NCI-H128 (cell line): ENCODE measurements around the gene CHRNE.
"Not testable (repeated sequence)": the region's sequence is repeated elsewhere in the genome, so short reads cannot be mapped to it uniquely, and the experiment has no call there.

Experiments used
- DNase-seq: peaks from one replicate; lab custom pipeline; 2025; ENCODE audit not compliant: unreplicated experiment; lab: John Stamatoyannopoulos, UW

Gene CHRNE

DNA sequence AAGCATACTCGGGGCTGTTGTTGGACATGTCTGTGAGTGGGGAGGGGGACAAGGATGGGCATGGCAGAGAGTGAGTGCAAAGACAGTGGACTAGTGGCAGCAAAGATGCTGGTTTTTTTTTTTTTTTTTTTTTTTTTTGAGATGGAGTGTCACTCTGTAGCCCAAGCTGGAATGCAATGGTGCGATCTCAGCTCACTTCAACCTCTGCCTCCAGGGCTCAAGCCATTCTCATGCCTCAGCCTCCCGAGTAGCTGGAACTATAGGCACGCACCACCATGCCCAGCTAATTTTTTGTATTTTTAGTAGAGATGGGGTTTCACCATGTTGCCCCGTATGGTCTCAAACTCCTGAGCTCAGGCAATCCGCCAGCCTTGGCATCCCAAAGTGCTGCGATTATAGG lies 45.6 kb downstream of the CHRNE start:
- not testable (repeated sequence) for DNase-seq

DNA sequence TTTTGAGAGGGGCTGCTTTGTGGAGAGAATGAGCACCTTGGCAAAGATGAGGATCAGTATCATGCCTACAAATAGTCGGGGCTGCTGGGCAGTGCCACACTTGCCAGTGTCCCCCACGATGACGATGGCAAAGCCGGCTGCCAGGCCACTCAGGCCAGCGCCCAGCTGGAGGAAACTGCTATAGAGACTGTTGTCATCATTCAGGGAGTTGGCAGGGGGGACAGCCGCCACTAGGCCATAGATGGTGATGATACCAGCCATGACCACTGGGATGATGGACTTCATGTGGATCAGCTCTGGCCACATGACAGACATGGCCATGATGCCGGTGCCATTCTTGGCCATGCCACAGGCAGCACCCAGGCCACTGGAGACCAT lies 46.0 kb downstream of the CHRNE start:
- no peak for DNase-seq

DNA sequence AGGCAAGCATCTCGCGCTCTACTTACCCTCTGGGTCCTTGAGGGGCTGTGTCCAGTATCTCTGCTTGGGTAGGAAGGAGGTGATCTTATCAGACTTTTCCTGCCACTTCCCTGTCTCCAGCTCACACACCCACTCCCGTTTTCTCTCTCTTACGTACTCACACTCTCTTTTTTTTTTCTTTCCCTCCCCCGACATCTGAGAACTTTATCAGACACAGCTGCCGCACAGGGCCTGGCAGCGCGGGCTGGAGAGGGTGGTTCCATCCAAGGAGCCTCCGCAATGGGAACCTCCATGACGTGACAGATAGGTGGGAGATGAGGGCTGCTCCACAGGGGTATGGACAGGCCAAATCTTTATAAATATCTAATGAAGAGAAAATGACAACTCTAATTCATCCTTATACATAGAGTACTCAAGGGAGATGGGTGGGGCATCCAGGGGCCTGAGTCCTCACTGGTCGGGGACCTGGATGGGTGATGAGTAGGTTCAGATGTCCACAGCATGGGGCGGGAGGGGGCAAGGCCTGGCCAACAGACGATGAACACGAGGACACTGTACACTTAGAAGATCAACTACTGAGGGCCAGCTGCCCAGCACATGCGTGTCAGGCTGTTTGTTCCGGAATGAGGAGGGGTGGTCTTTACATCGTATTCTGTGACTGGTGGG lies 46.5 kb downstream of the CHRNE start:
- no peak for DNase-seq

DNA sequence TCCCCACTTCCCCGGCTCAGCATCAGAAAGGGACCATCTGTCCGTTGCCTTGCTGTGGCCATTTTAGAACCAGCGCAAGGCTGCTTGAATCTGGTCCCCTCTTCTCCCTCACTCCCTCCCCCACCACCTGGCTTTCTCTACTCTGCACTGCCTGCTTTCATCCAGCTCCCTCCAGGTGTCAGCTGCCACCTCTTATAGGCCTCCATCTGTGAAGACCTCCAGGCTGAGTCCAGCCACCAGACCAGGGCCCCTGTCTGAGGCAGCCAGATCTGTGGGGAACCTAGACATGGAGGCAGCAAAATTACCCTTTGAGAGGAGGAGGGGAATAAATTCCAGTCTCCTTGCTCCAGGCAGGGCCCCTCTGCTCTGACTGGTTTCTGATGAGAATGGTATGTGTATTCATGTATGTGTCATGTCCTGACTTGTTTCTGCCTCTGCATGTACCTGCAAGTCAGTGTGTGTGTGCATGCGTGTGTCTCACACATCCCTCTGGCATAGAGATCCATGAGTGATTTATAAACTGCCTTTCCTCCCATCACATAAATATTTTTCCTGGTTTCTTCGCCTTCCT lies 48.7 kb downstream of the CHRNE start:
- no peak for DNase-seq

DNA sequence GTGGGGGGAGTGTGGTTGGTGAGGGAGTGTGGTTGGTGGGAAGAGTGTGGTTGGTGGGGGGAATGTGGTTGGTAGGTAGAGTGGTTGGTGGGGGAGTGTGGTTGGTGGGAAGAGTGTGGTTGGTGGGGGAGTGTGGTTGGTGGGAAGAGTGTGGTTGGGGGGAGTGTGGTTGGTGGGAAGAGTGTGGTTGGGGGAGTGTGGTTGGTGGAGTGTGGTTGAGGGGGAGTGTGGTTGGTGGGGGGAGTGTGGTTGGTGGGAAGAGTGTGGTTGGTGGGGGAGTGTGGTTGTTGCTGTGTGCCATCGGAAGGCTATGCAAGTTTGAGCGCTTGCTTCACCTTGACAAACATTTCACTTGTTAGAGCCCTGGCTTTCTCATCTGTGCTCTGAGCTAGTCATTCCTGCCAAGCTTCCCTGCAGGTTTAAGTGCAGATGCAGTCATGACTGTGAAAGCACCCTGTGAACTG lies 49.7 kb downstream of the CHRNE start:
- DNase-seq: no peak

DNA sequence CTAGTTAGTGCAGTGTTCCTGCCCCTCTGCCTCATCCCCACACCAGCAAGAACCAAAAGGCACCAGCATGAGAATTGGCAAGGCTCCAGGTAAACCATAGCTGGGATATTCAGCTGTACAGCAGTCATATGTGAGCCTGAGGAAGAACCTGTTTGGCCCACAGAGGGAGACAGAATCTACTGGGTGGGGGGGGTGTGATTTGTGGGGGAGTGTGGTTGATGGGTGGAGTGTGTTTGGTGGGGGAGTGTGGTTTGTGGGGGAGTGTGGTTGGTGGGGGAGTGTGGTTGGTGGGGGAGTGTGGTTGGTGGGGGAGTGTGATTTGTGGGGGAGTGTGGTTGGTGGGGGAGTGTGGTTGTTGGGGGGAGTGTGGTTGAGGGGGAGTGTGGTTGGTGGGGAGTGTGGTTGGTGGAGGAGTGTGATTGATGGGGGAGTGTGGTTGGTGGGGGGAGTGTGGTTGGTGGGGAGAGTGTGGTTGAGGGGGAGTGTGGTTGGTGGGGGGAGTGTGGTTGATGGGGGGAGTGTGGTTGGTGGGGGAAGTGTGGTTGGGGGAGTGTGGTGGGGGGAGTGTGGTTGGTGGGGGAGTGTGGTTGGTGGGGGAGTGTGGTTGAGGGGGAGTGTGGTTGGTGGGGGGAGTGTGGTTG lies 50.2 kb downstream of the CHRNE start:
- DNase-seq: no peak

DNA sequence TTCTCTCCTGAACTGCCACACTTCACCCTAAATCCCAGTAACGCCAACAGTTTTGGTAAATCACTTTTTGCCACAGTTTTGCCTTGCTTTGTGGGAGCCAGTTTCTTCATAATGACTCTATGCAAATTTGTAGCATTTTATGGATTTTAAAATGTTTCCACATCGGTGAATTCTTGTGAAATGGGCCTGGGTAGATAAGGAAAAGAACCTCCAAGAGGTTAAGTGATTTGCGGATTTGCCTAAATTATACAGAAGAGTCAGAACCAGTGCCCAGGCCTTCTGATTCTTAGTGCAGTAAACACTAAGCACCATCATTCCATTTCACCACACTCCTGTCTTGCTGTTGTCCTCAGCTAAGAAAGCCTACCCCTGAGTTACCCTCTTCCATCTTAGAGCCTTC lies 51.8 kb downstream of the CHRNE start:
- DNase-seq: no peak

DNA sequence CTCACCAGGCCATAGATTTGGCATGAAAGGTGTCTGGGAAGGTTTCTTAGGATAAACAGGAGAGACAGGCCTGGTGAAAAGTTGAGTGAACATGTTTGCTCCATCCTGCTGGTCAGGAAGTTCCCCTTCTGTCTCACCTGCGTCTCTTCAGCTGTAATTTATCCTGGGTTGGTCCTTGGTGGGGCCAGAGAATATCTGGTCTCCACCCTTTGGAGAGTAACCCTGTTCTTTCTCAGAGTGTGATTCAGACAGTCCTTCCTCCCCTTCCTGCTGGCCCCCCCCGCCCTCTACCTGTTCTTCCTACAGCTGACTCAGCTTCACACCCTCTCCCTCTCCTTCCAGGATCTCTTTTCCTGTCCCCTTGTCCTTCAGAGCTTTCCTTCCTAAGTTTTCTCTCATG lies 52.7 kb downstream of the CHRNE start:
- DNase-seq: no peak

DNA sequence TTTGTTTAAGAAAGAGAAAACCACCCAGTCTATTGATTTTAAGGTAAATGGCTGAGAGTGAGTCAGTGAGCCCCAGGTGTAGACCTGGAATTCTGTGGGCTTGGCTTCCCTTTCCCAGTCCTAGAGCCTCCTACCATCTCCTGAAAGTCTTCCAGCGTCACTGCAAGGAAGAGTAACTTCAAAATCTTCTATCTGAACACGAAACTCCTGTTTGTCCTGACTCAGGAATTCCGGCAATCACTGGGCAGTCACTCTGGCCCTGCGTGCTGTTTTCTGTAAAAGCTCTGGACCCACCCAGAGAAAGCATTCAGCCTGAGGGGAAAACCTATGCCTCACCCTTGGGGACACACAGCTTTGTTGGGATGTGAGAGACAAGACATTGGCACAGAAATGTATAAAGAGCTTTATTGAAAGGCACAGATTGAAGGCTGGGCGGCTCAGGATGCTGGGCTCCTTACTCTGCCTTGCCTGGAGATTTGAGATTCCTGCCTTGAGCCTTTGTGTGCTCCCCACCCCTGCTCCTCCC lies 53.8 kb downstream of the CHRNE start:
- DNase-seq: no peak
